ENCODE results near the gene PYDC1.

DNA sequence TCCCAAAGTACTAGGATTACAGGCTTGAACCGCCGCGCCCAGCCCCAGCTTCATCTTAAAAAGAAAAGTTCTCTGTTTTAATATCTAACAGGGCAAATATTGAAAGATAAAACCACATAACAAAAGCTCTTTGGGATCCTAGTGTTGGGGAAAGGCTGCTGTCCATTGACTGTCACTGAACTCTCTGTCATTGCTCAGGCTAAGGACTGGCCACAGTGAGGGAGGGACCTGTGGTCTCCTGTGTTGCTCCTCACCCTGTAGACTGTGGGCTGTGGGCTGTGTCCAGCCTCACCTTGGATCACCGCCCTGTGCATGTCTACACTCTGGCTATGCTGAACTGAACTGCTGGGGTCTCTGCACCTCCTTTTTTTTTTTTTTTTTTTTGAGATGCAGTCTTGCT, 11.3 kb upstream of the PYDC1 start:
- TF ChIP-seq CTCF (IDR thresholded peaks at IDR 0.05) (no peak), POLR2A (IDR thresholded peaks at IDR 0.05) (no peak)
